TTC549 (cell line): Measurements from ENCODE around the gene P4HA3.
"Not testable (repeated sequence)": the region's sequence is repeated elsewhere in the genome, so short reads cannot be mapped to it uniquely, and the experiment has no call there.

Experiments
- FAIRE-seq: peaks from 2 replicates; lab custom pipeline; 2012; peaks lifted over from hg19 to GRCh38; lab: Jason Lieb, UNC

P4HA3 gene

DNA sequence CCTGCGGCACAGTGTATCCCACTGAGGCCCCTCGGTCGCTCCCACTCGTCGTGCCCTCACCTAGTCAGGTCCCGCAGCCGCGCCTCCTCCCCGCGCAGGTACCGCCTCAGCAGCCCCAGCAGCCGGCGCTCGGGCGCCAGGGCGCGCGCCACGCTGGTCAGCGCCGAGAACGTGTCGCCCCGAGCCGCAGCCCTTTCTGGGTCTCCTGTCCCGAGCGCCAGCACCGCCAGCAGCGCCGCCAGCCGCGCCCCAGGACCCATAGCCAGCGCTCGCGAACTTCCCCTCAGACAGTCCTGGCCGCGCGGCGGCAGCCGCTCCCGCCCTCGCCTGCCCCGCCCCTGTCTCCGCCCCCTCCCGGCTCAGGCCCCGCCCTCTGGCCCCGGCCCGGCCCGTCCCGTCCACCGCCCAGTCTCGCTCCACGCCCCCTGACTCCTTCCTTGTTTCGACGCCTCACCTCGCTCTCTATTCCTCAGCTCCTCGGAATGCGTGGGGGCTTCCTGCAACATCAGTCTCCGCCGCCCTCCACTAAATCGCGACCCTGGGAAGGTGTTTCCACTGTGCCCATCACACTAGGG is at the start of gene P4HA3:
Gene P4HA3 (minus strand): TSS at position 289 of the 575 bp plus-strand sequence. CDS start 29 bp downstream, at position 260.
- no peak for FAIRE-seq

DNA sequence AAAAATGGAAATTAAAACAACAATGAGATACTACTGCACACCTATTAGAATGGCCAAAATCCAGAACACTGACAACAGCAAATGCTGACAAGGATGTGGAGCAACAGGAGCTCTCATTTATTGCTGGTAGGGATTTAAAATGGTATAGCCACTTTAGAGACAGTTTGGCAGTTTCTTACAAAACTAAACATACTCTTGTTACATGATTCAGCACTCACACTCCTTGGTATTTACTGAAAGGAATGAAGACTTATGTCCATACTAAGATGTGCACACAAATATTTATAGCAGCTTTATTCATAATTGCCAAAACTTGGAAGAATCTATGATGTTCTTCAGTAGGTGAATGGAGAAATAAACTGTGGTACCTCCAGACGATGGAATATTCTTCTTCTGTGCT is 46.0 kb upstream of the P4HA3 start:
- FAIRE-seq: no peak

DNA sequence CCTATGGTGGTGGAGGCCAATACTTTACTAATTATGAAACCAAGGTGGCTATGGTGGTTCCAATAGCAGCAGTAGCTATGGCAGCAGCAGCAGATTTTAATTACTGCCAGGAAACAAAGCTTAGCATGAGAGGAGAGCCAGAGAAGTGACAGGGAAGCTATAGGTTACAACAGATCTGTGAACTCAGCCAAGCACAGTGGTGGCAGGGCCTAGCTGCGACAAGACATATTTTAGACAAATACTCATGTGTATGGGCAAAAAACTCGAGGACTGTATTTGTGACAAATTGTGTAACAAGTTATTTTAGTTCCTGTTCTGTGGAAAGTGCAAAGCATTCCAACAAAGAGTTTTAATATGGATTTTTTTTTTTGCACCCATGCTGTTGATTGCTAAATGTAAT is 44.2 kb upstream of the P4HA3 start:
- FAIRE-seq: no peak

DNA sequence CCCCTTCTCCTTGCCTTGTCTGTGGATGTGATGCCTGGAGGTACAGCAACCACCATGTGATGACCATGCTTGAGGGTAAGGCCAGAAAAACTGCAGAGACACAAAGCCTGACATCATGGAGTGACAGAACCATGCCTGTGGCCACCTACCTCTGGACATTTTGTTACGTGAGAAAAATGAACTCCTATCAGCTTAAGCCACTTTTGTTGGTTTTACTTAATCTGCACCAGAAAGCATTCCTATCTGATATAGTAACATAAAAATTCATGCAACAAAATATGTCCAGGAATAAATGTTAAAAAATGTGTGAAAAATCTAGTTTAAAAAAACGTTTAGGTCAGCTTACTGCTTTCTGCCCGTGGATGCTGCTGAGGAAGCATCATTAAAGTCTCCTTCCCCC is 42.6 kb upstream of the P4HA3 start:
- no peak for FAIRE-seq

DNA sequence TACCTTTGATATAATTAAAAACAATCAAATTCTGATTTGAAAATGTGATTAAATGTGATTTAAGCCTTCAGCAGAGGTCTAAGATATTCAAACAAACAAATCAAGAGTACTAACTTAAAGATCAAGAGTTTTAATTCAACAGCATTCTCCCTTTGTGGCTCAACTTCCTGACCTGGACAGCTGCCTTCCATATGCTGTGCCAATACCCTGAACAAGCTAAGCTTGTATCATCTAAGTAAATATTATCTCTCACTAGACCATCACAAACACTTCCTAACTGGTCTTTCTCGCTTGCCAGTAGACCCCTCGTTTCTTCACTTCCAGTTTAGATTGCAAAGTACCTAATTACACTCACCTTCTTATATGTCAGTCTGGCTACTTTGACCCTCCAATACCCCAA is 35.9 kb upstream of the P4HA3 start:
- FAIRE-seq: no peak

DNA sequence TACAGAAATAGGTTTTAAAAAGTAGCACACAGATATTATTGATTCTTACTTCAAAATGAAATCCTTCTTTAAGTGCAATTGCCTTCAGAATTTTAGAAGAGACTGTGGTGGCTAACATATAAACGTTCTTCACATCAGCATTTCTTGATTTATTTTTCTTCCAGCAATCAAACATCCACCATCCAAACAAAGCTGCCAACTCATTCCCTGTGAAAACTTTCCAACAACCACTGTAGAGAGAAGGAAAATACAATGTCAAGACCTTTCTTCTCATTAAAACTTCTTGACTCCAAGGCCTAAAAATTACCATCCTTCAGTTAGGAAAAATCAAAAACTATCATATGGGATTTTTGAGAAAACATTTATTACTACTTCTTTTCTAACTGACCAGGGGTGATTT is 34.0 kb upstream of the P4HA3 start:
- FAIRE-seq: no peak

DNA sequence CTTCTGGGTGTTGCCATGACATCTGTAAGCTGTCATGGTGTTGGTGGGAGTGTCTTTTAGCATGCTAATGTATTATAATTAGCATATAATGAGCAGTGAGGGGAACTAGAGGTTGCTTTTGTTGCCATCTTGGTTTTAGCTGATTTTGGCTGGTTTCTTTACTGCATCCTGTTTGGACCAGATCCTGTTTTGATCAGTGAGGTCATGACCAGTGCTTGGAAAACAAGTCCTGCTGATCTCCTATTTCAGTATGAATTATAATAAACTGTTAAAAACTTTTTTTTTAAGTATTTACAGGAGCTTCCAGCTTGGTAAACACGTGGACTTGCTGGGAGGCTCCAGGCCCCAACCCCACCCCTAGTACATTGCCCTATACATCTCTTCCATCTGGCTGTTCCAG is 30.5 kb upstream of the P4HA3 start:
- no peak for FAIRE-seq

DNA sequence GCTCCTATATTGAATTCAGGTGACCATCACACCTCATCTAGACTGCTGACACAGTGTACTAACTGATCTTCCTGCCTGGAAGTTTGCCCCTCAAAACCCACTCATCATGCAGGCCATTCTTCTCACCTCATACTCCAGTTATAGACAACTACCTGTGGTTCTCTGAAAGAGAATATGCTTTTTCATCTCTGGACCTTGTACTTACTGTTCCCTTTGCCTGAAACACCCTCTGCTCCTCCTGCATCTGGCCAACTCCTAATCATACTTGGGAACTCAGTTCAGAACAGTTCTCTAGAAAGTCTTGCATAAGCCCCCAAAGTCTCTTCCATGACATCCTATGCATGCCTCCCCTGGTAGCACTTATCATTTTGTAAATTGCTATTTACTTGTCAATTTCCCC is 28.2 kb upstream of the P4HA3 start:
- no peak for FAIRE-seq

DNA sequence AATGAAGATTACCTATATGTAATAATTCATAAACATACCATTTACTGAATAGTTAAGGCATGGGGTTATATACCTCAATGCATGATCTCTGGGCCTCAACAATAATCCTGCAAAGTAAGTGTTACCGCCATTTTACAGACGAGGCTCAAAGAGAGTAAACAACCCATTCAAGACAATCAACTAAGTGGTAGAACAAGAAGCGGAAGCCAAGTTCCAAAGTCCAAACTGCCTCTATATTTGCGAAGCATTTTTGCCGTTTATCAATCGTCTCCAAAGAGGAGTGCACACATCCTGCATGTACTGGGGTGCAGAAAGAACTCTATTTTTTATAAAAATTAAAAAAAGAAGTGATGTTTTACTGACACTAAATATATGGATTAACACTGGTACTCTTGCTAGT is 27.5 kb upstream of the P4HA3 start:
- no peak for FAIRE-seq

DNA sequence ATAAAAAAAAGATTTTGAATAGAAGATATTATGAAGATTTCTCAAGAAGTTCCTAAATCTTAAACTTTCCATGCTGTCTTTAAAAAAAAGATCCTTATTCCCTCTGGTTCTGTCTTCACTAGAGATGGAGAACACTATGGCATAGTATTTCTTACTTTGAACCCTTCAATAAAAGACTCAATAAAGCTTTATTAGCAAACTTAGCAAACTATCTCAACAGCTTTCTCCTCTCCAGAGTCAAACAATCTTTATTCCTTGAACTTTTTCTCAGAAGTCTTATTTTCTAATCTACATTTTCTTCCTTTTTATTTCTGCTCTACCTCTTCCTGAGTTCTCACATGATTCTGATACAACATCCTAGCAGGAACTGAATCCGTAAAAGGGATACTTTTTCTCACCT is 21.8 kb upstream of the P4HA3 start:
- no peak for FAIRE-seq

DNA sequence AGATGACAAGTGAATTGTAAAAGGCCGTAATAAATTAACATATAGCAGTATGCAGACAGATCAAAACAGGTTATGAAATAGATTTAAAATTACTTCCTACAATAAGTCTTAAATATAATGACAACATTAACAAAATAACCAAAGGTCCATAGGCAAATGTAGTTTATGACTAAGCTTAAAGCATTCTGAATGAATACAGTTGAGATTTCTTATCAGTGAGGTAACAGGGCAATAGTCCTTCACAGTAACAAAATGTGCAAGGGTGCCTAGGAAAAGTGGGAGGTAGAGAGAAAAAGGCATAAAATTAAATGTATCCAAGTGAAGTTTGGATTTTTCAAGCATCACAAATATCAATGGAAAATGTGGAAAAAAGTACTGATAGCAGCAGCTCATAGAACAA is 20.9 kb upstream of the P4HA3 start:
- no peak for FAIRE-seq

DNA sequence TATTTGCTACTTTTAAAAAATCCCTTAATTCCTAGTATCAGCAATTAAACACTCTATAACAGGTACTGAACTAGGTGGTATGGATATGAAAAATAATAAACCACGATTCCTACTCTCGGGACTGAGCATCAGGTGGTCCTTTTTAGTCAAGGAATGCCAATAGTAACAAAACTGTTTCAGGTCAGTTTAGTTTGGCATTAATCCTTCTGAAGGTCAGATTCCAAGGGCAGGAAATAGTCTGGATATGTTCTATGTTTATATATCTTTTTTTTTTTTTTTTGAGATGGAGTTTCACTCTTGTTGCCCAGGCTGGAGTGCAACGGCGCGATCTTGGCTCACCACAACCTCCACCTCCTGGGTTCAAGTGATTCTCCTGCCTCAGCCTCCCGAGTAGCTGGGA is 19.6 kb upstream of the P4HA3 start:
- FAIRE-seq: not testable (repeated sequence)

DNA sequence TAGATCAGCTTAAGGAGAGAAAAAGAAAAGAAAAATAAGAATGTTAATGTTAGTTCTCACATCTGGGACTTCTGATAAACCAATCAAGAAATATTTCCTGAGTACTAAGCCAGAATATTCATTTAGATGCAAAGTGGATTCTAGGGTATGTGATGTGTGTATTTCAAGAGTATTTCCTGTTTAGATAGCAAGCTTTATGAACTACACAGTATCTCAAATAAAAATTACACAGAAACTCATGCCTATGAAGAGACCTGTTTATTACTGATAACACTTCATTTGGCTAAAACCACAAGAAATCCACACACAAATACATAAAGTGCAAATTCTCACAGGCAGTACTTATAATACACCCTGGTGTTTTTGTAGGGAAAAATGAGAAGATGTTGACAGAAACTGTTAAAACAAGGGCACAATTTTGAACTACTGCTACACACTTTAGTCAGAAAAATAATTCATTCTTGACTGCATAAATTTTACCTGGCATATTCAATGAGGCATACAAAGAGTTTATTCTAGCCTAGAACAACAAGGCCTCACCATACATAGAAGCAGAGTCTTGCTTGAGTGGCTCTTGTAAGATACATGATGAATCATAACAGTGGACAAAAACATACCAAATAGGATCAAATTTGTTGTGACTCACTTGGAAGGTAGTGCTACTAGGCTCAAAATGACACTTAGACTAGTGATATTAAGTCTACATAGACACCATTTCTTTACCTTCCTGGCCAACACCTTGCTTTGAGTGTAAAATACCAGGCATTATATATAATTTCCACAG is 18.8 kb upstream of the P4HA3 start:
- FAIRE-seq: no peak

DNA sequence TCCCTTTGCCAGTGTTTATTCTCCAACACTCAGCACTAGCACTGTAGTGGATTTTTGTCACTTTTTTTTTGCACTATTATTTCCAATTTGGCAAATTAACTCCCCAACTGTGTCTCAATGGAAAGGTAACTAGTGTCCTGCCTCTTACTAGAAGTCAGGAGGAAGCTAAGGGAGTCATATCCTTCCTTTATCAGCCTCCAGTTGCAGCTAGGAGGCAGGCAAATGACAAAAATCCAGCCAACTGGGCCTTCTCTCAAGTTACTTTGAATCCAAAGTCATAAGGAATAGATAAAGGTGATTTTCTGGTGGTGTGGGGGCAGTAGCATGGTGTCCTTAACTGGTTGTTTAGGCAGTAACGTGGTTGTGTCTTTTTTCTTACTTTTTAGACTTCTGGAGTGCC is 15.6 kb upstream of the P4HA3 start:
- no peak for FAIRE-seq

DNA sequence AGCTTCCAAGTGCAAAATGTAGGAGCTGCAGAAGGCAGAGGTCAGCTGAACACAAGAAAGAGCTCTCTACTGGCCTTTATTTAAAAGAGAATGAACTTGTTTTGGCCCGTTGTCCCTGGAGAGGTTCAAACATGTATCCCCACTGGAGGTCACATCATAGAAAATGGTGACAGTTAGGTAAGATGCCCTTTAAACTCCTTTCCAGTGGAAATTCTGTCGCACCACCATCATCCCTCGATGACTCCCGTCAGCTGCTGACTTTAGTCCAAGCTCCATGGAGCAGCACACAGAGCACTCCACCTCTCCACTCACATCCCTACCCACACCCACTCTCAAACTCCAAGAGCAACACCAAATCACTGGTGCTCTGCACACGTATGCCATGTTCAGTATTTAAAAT is 15.2 kb upstream of the P4HA3 start:
- FAIRE-seq: no peak

DNA sequence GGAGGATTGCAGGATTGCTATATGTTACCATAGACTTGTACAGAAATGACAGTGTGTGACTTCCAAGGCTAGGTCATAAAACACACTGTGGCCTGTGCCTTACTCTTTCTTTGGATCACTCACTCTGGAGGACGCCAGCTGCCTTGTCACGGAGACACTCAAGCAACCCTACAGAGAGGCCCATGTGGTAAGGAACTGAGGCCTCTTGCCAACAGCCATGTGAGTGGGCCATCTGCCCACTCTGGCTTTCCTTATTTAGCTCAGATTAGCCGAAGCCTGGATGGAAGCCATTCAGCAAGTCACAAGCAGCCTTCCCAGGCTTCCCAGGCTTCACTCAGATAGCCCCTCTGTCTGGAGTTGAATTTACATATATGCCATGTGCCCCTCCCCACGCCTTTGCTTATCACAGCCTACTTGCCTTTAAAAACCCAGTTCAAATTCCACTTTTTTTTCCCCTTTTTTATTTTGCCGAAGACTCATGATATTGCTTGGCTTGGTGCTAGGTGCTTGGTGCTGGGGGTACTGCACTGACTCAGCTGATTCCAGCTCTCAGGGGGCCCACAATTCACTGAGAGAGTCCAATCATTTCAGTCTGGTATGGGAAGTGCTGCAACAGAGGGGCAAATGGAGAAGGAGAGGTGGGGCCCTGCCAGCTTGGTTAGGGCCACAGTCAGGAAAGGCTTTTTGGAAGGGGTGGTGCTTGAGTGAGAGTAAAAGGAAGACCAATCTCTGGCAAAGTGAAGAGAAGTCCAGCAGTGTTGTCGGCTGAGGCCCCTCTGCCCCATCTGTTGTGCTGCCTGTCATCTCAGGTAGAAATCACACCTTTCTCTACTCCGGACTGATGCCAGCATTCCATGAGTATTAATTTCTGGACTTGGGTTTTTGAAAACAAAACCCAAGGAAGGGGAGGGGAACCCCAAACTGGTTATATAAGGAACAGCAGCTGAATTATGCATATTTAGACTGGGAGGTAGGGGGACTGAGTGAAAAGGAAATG is 14.5 kb upstream of the P4HA3 start:
- no peak for FAIRE-seq

DNA sequence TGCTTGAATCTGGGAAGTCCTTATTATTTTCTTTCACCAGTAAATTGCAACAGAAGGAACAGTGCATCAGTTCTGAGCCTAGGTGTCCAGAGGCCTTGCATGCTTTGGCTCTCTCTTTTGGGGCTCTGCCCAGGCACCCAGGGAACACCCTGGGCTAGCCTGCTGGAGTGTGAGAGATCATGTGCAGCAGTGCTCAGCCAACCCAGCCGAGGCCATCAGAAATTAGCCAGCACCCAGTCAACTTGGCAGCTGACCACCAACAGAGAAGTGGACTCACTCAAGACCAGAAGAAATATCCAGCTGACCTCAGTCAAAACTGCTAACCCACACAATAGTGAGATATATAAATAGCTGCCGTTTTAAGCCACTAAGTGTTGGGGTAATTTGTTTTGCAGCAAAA is 11.2 kb upstream of the P4HA3 start:
- no peak for FAIRE-seq

DNA sequence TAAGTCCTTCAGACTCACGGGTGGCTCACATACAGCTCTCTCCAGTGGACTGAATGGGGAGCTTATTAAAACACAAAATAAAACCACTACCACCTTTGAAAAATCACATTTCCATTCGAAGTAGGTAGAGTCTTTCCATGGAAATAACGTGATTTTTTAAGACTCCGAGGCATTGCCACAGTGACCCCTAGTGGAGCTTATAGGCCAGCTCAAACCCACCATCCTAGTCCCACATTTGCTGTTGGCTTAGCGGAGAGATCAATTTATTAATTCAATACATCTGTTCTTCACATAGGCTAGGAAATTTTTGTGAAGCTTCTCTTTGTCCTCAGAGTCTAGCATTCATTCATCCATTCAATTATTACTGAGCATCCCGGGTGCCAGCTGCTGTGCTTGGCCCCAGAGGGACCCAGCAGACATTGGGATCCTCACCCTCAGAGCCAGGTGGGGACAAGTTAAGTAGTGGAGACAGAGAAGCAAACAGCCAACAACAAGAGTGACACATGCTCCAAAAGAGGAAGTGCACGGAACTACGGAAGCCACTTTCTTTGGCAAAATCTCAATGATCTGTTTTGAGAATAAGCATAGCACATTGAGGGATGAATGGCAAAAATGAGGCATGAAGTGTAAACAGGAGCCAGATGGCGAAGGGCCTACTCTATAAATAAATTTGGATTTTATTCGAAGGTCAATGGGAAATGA is 10.2 kb upstream of the P4HA3 start:
- FAIRE-seq: peak; percentile 50

DNA sequence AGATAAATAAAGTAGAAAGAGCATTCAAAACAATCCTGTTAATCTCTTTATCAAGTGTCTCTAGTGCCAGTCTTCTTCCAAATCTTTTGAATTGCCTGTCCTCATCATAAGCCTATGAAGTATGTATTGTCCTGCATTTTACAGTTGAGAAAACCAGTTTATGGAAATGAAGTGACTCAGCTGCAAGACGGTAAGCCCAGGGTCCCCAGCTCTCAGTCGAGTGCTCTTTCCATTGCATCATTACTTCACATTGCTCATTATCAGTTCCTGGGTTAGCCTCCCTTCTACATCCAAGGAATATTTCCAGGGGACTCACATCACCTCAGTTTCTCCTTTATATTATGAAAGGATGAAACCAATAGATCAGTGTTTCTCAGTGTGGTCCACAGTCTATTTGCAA is 9.1 kb upstream of the P4HA3 start:
- FAIRE-seq: no peak

DNA sequence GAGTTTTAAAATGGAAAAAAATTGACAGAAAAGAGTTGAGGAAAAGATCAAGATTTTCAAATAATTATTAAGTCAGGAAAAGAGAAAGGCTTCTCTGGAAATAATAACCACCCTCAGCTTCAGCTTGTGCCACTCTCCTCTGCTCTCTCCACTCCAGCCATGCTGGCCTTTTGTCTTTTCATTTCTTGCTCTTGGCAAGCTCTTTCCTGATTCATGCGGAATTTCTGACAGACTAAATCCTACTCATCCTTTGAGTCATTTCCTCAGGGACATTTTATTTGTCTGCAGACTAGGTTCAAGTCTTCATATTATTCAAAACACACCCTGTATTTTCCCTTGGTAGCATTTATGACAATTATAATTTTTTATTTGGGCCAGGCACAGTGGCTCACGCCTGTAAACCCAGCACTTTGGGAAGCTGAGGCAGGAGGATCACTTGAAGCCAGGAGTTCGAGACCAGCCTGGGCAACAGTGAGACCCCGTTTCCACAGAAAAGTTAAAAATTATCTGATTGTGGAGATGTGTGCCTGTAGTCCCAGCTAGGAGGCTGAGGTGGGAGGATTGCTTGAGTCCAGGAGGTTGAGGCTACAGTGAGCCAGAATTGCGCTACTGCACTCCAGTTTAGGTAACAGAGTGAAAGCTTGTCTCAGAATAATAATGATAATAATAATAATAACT is 7.8 kb upstream of the P4HA3 start:
- no peak for FAIRE-seq

DNA sequence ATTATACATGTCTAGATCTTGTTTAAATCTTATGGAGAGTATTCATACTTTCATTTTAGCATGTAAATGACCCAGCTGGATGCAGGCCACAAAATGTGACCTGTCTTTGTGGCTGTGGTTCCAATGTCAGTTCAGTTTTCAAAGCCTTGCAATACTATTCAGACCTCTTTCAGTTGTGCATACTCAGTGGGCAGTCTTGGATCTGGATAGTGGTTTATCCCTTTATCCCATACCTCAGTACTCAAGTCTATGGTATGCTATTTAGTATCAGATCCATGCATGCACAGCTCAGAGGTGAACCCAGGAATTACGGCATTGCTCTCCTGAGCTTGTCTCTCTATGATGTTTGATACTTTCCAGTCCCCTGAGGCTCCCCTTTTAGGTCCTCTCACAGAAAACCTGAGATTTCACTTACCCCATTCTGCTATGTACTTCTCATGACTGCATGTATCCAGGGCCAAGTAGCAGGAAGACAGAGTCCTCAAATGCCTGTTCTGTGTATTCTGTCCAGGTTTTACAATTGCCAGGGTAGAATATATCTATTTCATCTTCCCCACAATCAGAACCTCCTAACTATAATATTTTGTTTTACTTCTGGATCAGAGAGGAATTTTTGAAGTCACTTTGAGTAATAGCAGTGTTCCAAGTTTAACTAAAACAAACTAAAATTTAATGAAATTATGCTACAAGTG is 6.9 kb upstream of the P4HA3 start:
- FAIRE-seq: no peak
